Endometrial microvascular endothelial cells (primary cell): ENCODE results near the gene CYTH4. TPM values are rescaled to one million over a fixed set of nuclear protein-coding genes. Genes with fewer than 3 reads are reported as not detected.

Source experiments
- in situ Hi-C: cut with HindIII; loops from 2 replicates; pipeline ENCODE4 v1.10.0; 2017; ENCODE audit warnings: low sequenced_read_pairs, low pct_unique_long_range_greater_than_20kb; ENCODE audit errors: inconsistent ontology term
- total RNA-seq: library from RNA; depleted of rRNA; stranded (reverse); fragments of >200 nt; gene quantifications from one replicate; pipeline ENCODE4 v1.2.3, GENCODE V29; 2015; ENCODE audit errors: inconsistent ontology term

CYTH4 gene
- total RNA-seq, 1 donor from 2014 or later = 0.19 TPM

DNA sequence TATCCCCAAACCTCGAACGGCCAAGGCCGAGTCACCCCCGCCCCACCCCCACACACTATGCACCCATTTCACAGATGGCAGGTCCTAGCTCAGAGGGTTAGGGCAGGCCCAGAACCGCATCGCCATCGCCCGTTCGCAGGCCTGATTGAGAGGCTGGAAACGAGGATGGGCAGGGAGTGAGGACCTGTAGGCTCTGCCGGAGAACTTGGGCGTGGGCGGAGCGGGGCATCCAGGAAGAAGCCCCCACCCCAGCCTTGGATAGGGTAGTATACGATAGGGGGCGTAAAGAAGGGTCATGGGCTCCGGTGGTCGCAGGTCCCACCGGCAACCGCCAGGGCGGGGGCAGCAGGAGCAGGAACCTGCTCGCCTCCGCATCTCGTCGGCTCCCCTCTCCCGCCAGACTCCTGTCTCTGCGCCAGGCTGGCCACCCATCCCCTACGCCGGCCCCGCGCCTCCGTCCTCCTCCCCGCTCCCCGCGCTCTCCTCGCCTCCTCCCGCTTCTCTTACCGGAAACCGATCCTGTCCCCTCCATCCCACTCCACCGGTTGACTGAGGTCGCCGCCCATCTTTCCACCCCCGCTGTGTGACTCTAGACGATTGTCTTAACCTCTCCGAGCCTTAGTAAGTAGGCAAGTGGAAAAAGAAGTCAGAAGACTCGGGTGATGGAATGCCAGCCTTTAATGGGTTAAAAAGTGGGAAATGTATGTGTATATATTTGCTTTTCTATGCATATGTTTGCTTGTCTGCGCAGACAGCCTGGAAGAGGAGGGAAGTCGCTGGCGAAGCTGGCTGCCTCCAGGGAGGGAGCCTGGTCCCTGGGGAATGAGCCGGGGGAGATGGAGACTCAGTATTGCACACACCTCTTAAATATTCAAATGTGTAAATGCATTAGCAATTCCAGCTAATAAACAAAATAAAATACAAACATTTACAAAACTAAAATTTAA lies 52.8 kb downstream of the CYTH4 start:
- in situ Hi-C loops = no loop called here

DNA sequence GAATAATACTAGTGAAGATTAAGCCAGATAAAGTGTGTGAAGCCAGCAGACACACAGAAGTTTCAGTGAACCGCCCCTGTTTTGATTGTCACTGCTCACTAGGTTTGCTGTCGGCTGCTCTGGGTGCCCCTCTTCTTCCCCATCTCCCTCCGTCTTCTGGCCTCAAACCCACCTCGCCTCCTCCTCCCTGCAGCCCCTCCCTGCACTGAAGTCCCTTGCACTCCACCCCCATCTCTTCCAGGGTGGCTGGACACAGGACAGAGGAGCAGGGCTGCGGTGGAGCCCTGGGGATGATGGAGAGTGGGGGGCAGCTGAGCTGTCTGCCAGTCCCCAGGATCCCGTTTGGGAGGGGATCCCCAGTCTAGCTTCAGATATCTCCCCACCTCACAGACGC lies 53.5 kb downstream of the CYTH4 start:
- in situ Hi-C loops = no loop called here

DNA sequence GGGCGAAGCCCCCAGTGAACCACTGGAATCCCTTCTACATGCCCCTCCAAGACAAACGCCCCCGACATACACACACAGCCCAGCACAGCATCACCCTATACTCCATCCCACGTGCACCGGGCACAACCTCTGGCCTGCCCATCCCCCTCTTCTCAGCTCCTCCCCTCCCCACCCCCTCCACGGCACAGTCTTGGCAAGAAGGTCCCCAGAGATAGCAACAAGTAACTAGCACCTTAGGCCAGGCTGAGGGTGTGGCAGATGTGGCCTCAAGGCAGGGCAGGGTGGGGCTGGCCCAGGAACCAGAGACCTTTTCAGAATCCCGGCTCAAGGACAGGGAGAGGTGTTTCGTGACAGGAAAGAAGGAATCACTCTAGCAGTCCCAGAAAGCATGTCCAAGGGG lies 54.3 kb downstream of the CYTH4 start:
- in situ Hi-C loops = no loop called here

DNA sequence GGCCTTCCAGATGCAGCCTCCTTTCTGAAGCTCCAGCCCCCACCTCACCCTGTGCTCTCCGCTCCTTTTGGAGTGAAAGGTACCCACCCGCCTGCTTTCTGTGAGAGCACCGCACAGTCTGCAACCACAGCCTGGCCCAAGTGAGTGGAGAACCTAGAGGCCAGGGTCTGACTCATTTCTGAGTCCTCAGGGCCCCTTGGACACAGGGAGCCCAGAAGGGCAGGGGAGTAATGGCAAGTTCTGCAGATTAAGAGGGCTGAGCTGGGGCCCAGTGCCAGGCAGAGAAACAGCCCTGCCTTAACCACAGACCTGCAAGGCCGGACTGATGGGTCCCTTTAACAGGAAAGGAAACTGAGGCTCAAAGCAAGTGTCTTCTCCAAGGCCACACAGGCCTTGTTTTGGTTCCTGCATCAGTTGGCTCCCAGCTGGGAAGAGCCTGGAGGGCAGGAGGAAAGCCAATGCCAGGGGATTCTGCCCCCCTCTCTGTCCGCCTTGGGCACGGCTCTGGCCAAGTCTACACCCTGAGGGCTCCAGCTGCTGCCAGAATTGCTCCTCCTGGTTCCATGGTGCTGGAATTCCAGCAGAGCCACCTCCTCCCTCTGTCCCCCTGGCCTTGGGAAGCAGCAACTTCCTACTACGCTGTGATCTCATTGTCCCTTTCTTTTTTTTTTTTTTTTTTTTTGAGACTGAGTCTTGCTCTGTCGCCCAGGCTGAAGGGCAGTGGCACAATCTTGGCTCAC lies 55.1 kb downstream of the CYTH4 start:
- in situ Hi-C loops = no loop called here

DNA sequence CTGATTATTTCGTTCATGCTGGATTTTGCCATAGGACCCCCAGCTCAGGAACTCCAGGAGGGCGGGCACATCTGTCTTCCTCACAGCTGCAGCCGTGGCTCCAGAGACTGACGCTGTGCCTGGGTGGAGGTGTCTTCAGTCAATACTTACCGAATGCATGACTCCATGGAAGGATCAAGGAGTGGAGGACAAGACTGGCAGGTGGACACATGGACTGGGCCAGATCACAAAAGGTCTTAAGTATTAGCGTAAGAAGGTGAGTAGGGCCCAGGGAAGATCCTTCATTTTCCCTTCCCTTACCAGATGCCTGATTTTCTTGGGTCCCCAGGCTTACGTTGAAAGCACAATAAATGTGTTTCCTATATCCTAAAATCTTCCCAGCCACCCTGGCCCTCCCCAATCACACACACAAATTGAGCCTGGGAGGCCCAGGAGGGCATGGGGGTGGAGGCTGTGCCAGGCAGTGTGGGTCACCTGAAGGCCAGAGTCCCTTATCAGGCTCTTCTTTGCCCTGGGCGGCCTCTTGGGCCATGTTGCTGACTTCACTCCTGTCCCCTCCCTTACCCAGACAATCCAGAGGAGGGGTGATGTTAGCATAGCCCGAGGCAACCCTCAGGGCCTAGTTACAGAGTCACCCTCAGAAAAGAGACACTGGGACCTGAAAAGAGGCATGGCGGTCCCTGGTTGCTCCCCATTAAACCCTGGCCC lies 56.4 kb downstream of the CYTH4 start:
- in situ Hi-C loops = no loop called here

DNA sequence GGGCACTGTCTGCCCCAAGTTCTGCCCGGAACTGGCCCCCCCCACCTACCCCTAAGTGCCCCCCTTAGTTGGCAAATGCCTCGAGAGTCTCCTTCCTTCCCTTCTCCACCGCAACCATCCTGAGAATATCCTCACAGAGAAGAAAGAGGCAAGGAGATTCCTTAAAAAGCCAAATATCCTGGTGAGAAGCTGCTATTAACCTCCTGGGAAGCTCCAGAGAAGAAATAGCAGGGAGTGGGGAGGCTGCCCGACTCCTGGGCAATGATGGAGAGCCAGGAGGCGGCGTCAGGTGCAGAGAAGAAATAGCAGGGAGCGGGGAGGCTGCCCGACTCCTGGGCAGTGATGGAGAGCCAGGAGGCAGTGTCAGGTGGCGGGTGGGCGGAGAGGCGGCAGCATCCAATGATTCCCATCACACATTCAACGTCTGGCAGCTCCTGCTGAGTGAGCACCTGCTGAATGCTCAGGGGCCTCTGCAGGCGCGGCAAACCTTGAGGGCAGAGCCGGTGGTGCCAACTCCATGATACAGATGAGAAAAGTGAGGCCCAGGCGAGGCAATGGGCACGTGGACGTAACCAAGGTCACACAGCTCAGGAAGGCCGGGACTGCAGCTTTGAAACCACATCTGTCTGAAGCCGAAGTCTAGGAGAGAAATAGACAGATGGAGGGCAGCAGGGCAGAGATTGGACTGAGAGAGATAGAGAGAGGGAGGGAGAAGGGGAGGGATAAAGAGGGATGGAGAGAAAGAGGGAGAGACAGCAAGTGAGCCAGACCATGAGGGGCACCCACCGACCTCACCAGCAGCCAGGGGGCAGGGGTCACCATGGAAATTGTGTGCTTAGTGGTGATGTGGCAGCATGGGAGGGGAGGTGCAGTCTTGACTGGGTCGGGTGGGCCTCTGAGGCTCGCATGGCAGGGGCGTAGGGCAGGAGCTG lies 58.3 kb downstream of the CYTH4 start:
- in situ Hi-C loops = no loop called here

DNA sequence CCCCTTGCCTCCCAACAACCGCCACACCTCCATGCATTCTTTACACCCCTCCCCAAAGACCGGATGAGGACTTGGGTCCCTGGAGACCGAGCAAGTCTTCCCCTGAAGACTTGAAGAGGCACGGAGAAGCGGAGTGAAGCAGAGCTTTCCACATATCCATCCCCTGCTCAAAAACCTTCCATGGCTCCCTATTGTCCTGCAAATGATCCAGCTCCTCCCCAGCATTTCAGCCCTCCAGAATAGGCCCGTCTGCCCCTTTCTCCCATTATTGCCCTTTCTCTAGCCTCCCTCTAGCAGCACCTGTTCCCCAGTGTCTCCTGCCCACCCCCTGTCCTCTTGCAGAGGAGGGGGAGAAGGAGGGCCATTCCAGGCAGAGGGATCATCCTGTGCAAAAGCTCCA lies 59.8 kb downstream of the CYTH4 start:
- in situ Hi-C loops = no loop called here

DNA sequence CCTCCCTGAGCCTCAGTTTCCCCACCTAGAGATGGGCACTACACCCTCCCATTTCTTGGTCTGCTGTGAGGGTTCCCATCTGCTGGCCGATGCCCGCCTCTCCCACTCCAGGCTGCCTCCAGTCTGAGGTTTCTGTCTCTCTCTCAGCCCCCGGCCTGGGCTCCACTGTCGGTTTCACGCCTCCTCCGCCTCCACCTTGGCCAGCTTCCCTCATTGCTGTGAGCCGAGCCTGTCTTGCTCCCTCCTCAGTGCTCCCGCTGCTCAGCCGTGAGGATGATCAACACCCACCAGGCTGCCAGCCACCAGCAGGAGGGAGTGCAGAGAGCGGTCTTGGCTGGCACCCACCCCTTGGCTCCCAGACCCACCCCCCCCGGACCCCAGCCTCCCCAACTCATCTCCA lies 61.0 kb downstream of the CYTH4 start:
- in situ Hi-C loops = no loop called here

DNA sequence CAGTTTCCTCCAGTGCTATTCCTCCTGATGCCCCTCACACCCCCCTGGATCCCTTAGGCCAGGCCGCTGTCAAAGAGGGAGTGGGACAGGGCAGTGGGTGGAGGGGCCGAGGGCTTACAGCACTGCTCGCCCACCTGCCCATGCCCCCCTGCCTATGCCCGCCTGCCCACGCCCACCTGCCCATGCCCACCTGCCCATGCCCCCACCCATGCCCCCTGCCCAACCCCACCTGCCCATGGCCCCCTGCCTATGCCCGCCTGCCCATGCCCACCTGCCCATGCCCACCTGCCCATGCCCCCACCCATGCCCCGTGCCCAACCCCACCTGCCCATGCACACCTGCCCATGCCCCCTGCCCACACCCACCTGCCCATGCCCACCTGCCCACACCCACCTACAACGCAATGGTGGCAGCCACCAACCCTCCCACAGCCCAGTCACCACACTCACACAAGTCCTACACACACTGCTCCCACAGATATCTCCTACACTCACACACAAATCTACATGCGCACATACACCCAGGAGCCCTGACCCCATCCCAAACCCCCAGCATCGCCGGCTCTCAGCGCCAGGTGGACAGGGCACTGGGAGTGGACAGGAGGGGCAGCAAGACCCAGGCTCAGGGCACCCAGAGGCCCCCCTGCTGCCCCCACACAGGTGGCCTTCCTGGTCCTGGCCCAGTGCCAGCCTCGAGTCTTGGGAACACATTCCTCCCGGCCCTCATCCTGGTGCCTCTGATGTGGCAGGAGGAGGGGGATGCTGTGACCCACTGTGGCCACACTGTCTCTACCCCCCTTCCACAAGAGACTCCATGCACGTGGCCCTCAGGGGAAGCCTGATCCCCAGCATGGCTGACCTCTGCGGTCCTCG lies 61.8 kb downstream of the CYTH4 start:
- in situ Hi-C loops = no loop called here

DNA sequence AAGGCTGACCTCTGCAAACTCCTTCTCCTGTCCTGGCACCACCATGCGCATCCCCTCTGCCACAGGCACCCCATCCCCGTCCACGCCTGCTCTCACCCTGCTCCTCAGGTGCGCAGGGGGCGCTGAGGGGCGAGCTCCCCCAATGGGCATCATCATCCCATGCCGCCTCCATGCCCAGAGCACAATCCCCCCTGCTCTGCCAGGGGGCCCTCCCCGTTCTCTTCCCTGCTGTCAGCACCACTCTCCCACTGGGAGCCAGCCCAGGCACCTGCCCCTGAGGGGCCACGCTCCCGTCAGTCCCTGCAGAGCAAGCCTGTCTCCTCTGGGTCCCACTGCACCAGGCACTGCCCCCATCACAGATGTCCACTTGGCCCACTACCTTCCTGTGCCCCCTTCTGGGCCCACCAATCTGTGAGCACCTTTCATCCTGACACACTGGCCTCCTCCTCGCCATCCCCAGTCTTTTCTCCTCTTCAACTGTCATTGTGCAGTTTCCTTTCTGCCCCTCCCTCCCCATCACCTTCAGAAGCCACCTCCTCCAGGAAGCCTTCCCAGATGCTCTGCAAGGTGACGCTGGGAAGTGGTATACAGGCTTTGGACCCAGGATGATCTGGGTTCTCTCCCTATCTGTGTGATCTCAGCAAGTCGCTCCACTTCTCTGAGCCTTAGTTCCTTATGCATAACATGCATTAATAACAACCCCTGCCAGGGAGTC lies 62.6 kb downstream of the CYTH4 start:
- in situ Hi-C loops = no loop called here

DNA sequence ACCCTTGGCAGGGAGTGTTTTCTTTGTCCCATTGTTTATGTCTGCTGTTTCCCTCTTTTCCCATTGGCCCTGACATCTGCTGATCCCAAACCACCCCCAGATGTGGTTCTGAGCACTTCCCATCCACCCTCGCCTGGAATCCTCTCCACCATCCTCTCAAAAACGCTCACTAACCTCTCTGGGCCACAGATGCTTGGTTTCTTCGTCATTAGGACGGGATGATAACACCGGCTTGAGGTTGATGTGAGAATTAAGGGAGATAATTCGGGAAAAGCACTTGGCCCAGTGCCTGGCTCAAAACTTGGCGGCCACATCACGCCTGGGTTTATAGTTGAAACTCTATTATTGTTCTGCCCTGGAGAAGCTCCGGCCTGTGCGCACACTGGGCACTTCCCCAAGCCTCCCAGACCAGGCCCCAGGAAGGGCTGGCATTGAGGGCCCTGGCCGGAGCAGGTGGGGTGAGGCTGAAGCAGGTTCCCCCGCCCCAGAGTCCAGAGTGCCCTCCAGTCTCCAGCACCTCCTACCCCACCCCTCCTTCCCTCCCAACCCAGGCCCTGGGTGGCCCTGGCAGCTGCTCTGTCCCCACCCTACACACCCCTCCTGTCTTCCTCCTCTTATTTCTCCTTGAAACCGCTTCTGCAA lies 63.7 kb downstream of the CYTH4 start:
- in situ Hi-C loops = no loop called here

DNA sequence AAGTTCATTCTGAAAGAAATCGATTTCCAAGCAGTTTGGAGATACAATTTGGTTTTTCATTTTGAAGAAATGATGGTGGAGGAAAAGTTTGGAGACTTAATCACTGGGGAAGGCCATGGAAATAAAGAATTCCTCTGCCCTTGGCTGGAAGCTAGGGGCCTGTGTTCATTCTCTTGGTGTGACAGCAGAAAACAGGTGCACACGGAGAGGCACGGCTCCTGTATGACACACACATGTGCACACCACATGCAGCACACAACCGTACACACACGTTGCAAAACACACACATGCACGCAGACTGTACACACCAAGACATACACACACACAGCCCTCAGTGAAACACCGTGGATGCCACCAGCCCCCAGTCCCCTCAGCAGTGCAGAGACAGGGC lies 64.2 kb downstream of the CYTH4 start:
- in situ Hi-C loops = no loop called here

DNA sequence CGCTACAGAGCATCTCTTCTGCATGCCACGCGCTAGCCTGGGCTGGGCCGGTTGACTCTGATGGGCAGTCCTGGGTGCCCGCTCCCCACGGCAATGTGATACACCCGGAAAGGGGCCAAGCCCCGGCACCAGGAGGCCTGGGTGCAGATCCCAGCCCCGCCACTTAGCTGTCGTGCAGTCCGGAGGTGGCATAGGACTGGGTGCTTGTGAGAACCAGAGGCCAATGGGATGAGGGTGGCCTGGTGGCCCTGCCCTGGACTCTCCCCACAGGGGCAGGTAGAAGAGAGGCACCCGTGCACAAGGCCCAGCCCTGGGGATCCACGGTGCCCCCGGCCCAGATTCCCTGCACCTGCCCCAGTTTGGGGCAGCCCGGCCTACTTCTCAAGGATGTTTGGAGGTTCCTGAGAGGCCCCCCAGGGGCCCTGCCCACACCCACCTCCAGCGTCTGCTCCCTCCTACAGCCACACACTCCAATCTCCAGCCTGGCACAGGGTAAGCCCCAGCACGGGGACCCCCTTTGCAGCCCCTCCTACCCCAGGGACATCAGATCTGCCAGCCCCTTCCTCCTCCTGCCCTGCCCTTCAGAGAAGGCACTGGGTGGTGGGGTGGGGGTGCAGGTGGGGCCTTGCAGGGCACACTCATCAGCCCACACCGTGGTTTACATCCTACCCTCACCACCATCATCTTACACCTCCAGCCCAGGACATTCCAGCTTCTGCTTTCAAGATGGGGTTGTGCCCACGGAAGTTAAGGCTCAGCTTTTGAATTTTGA lies 66.9 kb downstream of the CYTH4 start:
- in situ Hi-C loops = no loop called here

DNA sequence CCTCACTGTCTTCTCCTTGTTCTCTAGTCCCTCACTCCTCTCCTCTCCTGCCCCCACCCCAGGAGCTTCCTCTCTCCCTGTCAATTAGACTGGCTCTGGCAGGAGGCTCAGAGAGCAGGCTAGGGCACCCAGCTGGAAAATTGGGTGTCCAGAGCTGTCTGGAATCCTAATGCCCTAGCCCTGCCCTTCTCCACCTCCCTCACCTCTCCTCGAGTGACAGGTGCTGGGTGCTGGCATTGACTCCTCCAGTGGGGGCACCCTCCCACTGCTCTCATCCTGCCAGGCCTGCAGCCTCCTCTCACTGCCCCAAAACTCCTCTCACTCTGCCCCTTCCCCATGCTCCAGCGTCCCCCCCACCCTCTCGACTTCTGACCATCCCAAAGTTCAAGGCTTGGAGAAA lies 68.9 kb downstream of the CYTH4 start:
- in situ Hi-C loops = no loop called here

DNA sequence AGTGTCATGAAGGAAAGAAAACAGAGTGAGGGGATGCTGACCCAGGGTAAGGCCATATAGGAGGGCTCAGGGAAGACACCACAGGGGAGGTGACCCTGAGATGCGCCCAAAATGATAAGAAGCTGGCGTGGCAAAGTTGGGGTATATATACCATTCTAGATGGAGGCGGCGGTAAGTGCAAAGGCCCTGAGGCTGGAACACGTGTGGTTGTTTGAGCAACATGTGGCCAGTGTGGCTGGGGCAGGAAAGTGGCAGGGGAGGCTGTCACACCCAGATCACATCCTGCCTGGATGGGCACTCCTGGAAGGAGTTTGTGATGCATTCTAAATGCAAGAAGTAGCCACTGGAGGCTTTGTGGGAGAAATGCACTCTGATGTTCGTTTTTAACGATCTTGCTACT lies 70.2 kb downstream of the CYTH4 start:
- in situ Hi-C loops = no loop called here

DNA sequence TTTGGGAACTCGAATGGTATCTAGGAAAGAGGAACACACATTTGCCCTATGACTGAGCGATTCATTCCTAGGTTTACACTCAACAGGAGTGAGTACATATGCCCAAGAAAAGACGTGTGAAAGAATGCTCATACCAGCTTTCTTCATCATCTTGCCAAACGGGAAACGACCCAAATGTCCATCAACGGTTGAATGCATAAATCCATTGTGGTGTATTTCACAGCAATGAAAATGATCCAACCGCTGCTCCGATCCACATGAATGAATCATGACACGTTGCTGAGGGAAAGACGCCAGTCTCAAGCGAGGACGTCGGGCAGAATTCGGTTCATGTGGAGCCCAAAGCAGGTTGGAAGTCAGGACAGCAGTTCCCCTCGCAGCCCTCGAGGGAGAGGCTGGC lies 71.5 kb downstream of the CYTH4 start:
- in situ Hi-C loops = no loop called here
